Muscle of leg (tissue), 11 donors: Measurements from ENCODE around the gene PLCH2. TPM values are rescaled to one million over a fixed set of nuclear protein-coding genes. Genes with fewer than 3 reads are reported as not detected.

Source experiments
- DNase-seq: peaks from one replicate; pipeline ENCODE4 v3.0.0; 2013
- H3K27ac ChIP-seq: one replicate; pipeline ENCODE4 v1.5.1; 2013; ENCODE audit warnings: mild to moderate bottlenecking, low read length, control low read depth
- H3K27me3 ChIP-seq: one replicate; pipeline ENCODE4 v1.6.1; 2013; ENCODE audit warnings: low read length; ENCODE audit not compliant: control insufficient read depth, insufficient read depth
- H3K36me3 ChIP-seq: one replicate; pipeline ENCODE4 v1.6.1; 2013; ENCODE audit warnings: low read length; ENCODE audit not compliant: control insufficient read depth, insufficient read depth
- H3K4me1 ChIP-seq: one replicate; pipeline ENCODE4 v1.6.1; 2013; ENCODE audit warnings: low read length; ENCODE audit not compliant: control insufficient read depth, insufficient read depth
- H3K4me3 ChIP-seq: one replicate; pipeline ENCODE4 v1.5.1; 2013; ENCODE audit warnings: low read length, control low read depth
- H3K9me3 ChIP-seq: replicated peaks from 2 replicates; pipeline ENCODE4 v1.6.1; 2013; ENCODE audit warnings: low read depth, low read length; ENCODE audit not compliant: control insufficient read depth
- WGBS: methylation state at CpG from one replicate; pipeline ENCODE4 v1.1.5; 2013; ENCODE audit warnings: missing lambda C conversion rate; ENCODE audit not compliant: insufficient coverage; 5-methylcytosine and 5-hydroxymethylcytosine counted together
- polyA plus RNA-seq, 8 donors: library from polyadenylated mRNA; unstranded; fragments of 120-200 nt; gene quantifications; one replicate each; pipeline versions ENCODE4 v1.2.1 to v1.2.3, GENCODE V29; 2013; ENCODE audit warnings: inconsistent platforms in 1 of 8, low replicate concordance in 1 of 8; ENCODE audit not compliant: insufficient read length in 8 of 8, insufficient read depth in 1 of 8
- total RNA-seq: library from RNA; stranded (reverse); fragments of 120-200 nt; gene quantifications from one replicate; pipeline ENCODE4 v1.2.4, GENCODE V29; 2013

Gene PLCH2
- total and polyA plus RNA-seq, 9 donors, result 0.35 to 3.4 (median 0.75) TPM

DNA sequence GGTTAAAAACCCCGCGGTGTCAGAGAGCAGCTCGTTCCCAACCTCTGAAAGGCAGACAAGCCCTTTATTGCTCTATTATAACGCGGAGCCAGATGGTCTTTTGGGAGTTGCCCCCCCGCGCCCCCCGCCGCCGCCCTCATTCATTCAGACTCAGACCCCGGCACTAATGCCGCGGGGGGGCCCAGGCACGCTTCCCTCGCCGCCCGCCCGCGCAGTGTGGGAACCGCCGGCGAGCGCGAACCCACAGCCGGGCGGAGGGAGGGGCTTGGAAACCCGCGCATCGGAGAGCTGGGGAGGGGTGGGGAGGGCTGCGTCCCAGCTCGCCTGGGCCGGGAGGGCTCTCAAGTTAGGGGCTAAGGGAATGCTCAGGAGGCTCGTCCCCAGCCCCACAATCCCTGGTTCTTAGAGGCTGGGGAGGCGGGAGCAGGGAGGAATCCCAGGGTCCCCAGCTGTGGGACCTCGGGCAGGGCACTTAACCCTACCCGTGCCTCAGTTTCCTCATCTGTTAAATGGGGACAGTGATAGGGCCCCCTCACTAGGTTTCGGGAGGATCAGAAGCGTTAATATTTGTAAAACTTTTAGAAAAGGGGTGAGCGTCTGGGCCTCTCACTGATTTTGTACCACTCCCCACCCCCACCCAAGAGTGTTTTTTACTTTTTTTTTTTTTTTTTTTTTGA is 64.9 kb downstream of the PLCH2 start:
- peaks cover 21% of the 10 kb centered on the region for H3K27me3 ChIP-seq
- peaks cover 54% of the 10 kb centered on the region for H3K4me1 ChIP-seq
- WGBS, result 0% methylated on average over 20 of the region's 39 CpGs
- DNase-seq, result no peak
- no peak overlapping the region for H3K27ac ChIP-seq
- no peaks in the 10 kb centered on the region for H3K9me3 ChIP-seq
- H3K4me3 ChIP-seq, result no peak overlapping the region
- H3K36me3 ChIP-seq, result no peaks in the 10 kb centered on the region

DNA sequence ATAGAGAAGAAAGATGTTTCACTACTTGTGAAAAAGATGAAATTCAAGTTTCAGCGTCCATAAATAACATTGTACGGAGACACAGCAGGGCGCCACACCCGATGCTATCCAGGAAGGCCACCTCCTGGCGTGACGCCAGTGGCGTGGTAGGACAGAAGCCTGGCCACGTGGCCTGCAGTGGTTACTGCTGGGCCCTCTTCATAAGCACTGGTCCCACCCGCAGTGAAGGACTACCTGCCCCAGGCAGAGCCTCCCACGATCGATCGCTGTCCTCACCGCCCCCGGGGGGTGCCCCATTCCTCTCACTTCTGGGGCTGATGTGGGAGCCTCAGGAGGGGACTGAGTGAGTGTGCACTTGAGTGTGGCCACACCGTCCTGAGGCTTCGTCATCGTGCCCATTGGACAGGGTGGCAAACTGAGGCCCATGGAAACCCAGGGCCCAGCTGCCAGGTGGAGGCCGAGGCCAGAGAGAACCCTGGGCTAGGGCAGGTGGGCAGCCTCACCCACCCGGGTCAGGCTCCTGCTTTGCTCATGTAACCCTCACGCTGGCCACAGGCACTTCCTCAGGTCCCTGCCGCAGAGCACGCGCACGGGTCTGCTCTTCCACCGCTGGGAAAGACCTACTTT is 65.6 kb downstream of the PLCH2 start:
- H3K27me3 ChIP-seq, result peaks cover 20% of the 10 kb centered on the region
- H3K27ac ChIP-seq, result no peak overlapping the region
- WGBS, result 78% methylated on average over 24 of the region's 25 CpGs
- H3K4me1 ChIP-seq, result peaks cover 58% of the 10 kb centered on the region
- no peaks in the 10 kb centered on the region for H3K9me3 ChIP-seq
- DNase-seq, result no peak
- H3K4me3 ChIP-seq, result no peak overlapping the region
- no peaks in the 10 kb centered on the region for H3K36me3 ChIP-seq

DNA sequence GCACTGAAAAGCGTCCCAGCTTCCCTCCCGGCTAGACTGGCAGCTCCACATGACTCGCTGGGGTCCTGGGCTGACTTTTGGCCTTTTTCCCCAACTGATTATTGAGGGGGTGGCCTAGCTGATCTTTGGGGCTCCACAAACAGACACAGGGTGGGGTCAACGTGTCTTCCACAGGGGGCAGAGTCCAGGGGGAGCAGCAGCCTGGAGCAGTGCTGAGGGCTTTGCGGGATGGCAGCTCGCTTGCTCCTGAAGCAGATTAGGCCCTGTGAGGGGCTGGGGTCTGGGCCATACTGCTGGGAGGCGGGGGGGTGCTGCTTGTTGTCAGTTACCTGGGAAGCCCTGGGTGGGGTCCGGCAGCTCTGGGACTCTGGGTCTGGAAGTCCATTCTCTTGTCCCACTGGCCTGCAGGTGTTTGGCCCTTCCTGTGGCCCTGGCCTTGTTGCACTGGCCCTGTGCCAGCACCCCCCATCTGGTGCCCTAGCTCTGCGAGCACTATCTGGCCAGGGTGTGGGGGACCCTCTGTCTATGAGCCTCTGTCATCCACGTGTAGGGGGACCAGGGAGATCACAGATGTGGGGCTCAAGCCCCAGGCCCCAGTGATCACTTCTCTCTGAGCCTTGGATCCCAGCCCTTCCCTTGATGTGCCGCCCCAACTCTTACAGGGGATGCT is 66.3 kb downstream of the PLCH2 start:
- Histone ChIP-seq H3K36me3 (no peaks in the 10 kb centered on the region), H3K9me3 (no peaks in the 10 kb centered on the region), H3K27ac (no peak overlapping the region), H3K27me3 (peaks cover 26% of the 10 kb centered on the region), H3K4me1 (peaks cover 62% of the 10 kb centered on the region), H3K4me3 (no peak overlapping the region)
- 60% methylated on average over 8 of the region's 11 CpGs for WGBS
- no peak for DNase-seq

DNA sequence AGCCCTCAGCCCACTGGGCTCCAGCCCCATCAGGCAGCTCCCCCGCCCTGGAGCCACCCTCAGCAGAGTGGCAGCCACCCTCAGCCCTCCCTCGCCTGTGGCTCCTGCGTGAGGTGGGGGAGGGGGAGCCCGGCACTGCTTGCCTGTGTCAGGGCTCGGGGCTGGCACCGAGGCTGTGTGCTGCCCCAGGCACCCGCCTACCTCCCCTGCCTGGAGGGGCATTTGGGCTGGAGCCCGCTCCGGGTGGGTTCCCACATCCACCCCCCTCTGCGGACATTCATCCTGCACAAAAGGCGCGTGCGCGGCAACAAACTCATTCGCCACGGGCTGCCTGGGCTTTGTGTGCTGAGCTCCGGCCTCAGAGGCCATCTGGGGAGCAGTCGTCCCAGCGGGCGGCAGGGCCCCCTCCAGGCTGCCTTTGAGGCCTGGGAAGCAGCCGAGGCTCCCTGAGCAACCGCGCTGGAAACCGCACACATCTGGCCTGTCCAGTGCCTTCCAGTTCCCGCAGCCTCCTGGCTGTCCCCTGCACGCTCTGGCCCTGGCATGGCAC is 67.5 kb downstream of the PLCH2 start:
- H3K27me3 ChIP-seq, result peaks cover 26% of the 10 kb centered on the region
- H3K27ac ChIP-seq, result peak overlapping the region; percentile 7
- no peaks in the 10 kb centered on the region for H3K9me3 ChIP-seq
- H3K4me3 ChIP-seq, result no peak overlapping the region
- peaks cover 68% of the 10 kb centered on the region for H3K4me1 ChIP-seq
- 19% methylated on average over 23 of the region's 26 CpGs for WGBS
- H3K36me3 ChIP-seq, result no peaks in the 10 kb centered on the region
- DNase-seq, result no peak

DNA sequence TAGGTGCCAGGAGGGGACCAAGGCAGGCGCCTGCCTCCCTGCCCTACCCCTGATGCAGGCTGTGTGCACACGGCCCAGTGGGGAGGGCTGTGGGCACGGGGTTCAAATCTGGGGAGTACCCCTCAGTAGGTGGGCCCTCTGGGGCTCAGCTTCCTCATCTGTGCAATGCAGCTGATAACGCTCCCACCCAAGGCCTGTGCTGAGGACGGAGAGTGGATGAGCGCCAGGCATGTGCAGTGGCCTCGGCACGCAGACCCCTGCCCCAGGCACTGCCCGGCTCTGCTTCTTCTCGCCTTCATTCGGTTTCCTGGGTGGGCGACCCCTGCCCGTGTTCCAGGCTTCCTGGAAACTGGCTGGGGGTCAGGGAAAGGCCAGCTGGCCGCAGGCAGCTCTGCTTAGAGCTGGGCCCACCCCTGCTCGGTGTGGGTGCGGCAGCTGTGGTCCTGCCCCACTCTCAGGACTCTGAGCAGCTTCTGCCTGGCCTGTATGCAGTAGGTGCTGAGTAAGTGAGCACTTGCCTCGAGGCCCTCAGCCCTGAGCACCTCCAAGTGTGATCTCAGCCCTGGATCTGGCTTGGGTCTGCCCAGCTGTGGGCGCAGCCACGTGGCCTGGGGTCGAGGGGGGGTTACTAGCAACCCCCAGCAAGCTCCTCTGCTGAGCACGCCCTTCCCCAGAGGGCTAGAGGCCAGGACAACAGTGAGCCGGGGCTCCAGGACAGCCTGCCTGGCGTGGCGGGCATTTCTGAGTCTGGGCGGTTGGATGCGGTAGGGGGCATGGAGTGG is 68.2 kb downstream of the PLCH2 start:
- peak overlapping the region; percentile 51 for H3K27ac ChIP-seq
- peaks cover 23% of the 10 kb centered on the region for H3K27me3 ChIP-seq
- H3K4me1 ChIP-seq, result peaks cover 75% of the 10 kb centered on the region
- H3K9me3 ChIP-seq, result no peaks in the 10 kb centered on the region
- H3K4me3 ChIP-seq, result no peak overlapping the region
- no peaks in the 10 kb centered on the region for H3K36me3 ChIP-seq
- DNase-seq, result peak; percentile 64
- WGBS, result 35% methylated on average over 24 of the region's 26 CpGs

DNA sequence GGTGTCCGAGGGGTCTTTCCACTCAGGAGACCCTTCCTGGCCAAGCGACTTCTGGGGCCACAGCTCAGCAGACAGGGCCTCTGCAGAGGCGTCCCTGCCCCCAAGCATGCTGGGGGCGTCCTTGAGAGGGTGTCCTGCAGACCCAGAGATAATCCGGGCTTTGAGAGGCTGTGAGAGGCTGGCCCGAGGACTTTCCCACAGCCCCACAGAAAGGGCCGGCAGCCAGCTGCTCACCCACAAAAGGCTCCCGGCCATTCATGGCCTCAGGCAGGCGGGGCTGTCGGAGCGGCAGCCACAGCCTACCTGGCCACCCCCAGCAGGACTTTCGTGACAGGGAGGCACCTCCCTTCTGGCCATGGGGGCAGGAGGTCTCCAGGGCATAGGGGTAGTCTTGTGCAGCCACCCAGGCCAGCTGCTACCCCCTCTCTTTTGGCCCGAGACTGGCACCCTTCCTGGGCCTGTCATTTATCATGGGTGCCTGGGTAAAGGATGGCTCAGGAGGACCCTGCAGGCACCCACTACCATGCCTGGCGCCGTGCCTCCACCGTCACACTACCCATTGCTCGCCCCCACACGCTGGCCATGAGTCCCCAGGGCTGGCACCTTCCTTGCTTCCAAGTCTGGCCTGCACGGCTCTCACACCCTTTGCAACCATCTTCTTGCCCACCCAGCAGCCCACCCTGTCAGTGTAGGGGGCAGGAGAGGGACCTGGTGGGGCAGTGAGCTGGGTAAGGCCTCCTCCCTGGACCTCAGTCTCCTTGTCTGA is 69.0 kb downstream of the PLCH2 start:
- Histone ChIP-seq H3K27ac (peak overlapping the region; percentile 51), H3K27me3 (peaks cover 22% of the 10 kb centered on the region), H3K4me3 (no peak overlapping the region), H3K4me1 (peaks cover 75% of the 10 kb centered on the region), H3K36me3 (no peaks in the 10 kb centered on the region), H3K9me3 (no peaks in the 10 kb centered on the region)
- WGBS, result 52% methylated on average over 15 of the region's 19 CpGs
- DNase-seq, result no peak

DNA sequence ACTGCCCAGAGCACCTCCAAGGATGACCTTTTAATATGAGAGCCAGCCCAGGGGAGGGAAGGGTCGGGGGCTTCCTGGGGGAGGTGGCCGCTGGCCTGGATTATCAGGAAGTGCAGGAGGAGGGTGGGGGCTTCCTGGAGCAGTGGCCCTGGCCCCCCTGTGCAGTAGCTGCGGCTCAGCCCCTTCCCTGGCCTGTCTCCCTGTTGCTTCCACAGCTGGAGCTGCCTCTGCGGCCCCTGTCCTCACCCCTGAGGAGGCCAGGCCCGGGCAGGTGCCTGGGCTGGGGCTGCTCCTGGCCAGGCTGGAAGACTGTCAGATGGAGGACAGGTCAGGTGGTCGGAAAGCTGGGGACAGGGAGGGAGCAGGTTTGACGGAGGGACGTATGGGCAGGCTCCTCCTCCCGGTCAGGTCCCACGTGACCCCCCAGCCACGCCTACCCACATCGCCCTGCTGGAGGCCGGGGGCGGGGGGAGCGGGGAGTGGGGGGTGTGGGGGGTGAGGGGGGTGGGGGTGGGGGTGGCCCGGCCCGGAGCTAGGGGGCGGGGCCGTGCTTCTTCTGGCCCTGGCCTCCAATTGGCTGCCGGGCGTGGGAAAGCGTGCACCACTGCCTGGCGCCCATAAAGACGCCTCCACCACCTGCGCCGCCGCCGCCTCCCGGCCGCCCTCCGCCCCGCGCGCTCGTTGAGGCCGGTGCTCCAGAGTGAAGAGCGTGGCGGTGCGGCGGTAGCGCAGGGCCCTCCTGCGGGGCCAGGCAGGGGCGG is 69.8 kb downstream of the PLCH2 start:
- Histone ChIP-seq H3K27ac (peak overlapping the region; percentile 37), H3K27me3 (peaks cover 18% of the 10 kb centered on the region), H3K36me3 (no peaks in the 10 kb centered on the region), H3K4me1 (peaks cover 72% of the 10 kb centered on the region), H3K4me3 (no peak overlapping the region), H3K9me3 (no peaks in the 10 kb centered on the region)
- peak; percentile 85 for DNase-seq
- WGBS, result 3% methylated on average over 29 of the region's 43 CpGs

DNA sequence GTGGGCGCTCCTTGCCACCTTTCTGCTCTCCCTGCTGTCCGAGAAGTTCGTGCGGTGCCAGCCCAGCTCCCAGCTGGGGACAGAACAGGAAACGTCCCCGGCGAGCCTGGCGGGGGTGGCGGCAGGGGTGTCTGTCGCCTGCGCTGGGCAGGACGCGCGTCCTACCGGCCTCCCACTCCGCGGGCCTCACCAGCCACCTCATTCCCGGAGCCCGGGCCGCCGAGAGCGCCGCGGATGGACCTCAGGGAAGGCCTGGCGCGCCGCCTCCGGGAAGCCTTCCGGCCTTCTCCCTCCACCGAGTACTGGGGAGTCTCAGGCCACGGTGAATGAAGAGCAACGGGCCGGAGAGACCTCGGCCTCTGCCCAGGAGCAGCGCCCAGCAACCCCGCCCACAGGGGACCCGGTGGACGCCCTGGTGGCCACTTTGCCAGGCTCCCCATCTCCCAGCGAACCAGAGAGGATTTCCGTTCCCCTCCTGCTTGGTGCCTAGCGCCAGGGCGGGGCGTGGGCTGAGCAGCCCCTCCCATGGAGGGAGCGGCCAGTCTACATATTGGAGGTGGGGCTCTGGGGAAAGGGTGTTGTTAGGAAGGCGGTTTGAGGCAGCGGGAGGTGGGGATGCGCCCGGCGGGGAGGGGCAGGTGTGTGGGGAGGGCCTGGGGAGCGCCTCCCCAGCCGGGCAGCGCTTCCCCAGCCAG is 70.6 kb downstream of the PLCH2 start:
- Histone ChIP-seq H3K9me3 (no peaks in the 10 kb centered on the region), H3K27ac (peak overlapping the region; percentile 85), H3K36me3 (no peaks in the 10 kb centered on the region), H3K4me1 (peaks cover 69% of the 10 kb centered on the region), H3K27me3 (peaks cover 15% of the 10 kb centered on the region), H3K4me3 (peak overlapping the region; percentile 24)
- under 1% methylated on average over 49 of the region's 52 CpGs for WGBS
- DNase-seq, result peak; percentile 89
